C4-2B (cell line): Measurements from ENCODE around the gene NABP2.
"Not testable (repeated sequence)": the region's sequence is repeated elsewhere in the genome, so short reads cannot be mapped to it uniquely, and the experiment has no call there.

Source experiments
- CTCF ChIP-seq: fragments of 450-650 bp; conservative IDR thresholded peaks from 2 replicates; pipeline ENCODE4 v1.5.1; 2017; ENCODE audit warnings: mild to moderate bottlenecking
- ZFX ChIP-seq: fragments of 450-650 bp; IDR thresholded peaks from 2 replicates; pipeline ENCODE4 v1.6.1; 2017

DNA sequence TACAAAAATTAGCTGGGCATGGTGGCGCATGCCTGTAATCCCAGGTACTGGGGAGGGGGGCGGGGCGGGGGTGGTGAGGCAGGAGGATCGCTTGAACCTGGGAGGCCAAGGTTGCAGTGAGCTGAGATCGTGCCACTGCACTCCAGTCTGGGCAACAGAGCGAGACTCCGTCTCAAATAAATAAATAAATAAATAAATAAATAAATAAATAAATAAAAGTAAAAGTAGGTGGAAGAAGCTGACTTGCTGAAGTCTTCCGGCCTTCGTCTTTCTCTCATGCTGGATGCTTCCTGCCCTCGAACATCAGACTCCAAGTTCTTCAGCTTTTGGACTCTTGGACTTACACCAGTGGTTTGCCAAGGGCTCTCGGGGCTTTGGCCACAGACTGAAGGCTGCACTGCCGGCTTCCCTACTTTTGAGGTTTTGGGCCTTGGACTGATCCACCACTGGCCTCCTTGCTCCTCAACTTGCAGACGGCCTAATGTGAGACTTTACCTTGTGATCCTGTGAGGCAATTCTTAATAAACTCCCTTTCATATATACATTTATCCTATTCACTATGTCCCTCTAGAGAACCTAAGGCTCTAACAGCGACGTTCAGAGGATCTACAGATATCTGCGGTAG is 42.0 kb downstream of the NABP2 start:
- TF ChIP-seq CTCF, ZFX: not testable (repeated sequence)
